Hepatic stellate cell (primary cell): Measurements from ENCODE around the gene HDGFL3.

Experiments used
- DNase-seq: peaks from one replicate; pipeline ENCODE4 v3.0.0; 2011; ENCODE audit warnings: low spot score

The HDGFL3 gene

GRCh38 chr15:83123529-83123928, 84.1 kb downstream of the HDGFL3 start:
- no peak for DNase-seq

- no peak for DNase-seq
Measured at GRCh38 chr15:83119968-83120581, 87.5 kb downstream of the HDGFL3 start.

DNA sequence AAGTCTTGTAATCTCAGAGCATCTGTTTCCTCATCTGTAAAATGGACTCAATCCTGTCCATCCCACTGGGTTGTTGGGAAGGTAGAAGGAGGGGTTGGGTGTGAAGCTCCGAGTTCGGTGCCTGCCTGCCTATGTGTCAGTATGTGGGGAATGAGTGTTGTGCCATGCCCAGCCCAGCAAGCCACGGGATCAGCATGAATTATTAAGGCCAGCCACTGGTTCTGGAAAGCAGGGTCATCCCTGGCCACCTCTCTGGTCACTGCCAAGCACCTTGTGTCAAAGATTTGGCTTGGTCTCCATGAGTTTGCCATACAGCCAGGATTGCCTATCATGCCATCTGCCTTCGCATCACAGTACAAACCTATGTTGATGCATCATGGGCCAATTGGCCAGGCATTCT, 88.7 kb downstream of the HDGFL3 start:
- no peak for DNase-seq

DNA sequence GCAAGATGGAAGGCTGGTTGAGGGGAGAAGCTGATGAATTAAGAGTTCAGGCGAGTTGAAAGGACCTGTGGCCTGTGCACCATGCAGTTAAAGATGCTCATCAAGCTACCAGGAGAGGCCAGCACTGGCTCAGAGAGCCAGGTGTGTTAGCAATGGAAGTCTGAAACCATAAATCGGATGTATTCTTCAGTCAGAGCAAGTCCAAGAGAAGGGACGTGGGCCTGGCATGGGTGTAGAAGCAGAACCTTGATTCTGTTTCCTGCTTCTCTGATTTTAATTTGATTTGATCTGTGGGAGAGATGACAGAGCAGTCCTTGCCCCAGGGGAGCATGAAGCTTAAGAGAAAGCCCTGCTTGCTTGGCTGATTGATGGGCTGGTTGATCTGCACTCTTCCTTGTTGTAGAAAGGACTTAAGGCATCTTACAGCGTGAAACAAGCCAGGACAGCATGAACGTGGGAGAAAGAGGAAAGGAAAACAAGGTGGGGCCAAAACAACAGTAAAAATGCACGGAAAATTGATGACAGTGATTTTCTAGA, 89.3 kb downstream of the HDGFL3 start:
- DNase-seq = no peak

DNA sequence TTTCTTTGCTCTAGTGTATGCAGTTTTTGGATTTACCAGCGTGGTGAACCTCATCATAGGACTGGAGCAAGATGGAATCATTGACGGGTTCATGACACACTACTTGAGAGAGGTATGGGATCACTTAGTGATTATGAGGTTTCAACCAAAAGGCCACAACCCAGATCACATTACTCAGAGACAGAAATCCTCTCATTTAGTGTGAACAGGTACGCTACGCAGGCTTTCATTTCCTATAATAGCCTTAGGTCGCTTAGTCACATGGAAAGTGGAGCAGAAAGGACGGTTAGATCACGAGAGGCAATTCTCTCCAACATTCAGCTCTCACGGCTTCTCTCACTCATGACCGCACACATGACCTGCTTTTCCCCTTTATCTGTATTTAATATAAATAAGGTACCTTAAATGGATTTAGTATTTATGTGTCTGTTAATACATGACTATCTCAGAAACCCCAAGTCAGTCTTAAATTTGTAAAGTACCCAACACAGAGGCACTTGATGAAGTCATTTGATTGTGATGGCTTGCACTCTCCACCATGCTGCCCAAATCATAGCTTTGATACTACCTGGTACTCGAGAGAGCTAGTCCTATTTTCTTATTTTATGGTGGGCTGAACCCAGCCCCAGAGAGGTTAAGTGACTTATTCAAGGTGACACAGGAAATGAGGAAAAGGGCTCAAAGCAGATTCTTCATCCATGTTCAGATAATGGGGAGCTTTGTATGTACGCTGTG, 91.6 kb downstream of the HDGFL3 start:
- DNase-seq = no peak

DNA sequence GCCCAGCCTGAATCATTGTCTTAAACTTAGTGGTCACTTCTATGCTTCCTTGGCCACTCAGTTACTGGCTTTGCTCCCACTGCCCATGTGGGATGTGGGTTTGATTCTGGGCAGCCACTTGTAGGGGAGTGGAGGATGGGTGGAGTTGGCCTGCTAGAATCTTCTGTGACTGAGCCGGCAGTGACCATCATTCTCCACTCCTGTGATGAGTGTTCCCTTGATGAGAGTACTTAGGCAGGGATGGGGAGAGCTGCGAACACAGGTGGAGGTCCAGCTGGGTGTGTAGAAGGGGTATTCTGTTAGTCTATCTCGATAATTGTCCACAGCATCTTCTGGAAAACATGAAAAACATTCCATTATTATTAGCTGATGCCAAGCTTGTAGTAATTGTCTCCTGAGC, 92.2 kb downstream of the HDGFL3 start:
- DNase-seq = no peak

DNA sequence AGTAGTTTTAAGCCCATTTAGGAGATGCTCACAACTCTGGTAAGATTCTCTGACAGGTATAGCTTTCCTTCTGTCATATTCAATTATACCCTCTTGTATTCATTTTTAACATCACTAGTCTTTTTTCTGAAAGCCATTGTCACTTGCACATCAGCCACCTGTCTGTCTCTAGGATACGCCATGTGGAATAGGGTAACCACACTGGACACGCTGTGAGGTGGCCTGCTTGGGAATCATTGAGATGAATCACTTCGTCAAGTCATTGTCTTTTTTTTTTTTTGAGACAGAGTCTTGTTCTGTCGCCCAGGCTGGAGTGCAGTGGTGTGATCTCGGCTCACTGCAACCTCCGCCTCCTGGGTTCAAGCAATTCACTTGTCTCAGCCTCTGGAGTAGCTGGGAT, 92.8 kb downstream of the HDGFL3 start:
- no peak for DNase-seq

DNA sequence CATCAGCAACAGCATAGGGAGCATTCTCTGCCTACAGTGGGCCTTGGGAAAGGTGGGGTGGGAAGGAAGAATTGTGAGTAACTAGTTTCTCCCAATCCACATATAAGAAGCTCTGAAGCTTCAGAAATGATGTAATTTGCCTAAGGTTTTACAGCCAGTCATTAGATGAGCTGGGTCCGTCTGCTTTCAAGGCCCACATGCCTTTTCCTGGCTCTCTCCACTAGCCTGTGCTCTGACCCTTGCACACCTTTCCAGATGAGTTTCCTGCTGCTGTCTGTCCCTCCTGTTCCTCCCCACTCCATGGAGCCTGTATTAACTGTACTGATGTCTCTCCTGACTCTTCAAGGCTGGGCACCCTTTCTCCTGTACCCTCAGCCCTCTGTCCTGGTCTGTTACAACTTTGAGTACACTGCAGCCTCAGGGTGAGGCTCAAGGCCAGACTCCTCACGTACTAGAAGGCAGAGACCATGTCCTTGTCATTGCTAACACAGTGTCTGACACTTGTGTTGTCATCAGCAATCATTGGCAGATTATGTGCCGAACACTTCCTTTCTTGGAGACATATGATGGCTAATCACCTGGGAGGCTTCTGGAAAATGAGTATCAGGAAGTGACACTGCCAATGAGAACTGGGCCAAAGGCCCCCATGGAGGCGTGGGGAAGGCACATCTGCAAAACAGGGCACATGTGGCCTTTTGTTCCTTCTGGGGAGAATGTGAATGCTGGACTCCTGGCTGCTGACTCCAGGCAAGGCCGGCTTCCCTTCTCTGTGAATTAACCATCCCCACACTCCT, 93.5 kb downstream of the HDGFL3 start:
- no peak for DNase-seq

- no peak for DNase-seq
Measured at GRCh38 chr15:83112956-83113299, 94.7 kb downstream of the HDGFL3 start.

DNA sequence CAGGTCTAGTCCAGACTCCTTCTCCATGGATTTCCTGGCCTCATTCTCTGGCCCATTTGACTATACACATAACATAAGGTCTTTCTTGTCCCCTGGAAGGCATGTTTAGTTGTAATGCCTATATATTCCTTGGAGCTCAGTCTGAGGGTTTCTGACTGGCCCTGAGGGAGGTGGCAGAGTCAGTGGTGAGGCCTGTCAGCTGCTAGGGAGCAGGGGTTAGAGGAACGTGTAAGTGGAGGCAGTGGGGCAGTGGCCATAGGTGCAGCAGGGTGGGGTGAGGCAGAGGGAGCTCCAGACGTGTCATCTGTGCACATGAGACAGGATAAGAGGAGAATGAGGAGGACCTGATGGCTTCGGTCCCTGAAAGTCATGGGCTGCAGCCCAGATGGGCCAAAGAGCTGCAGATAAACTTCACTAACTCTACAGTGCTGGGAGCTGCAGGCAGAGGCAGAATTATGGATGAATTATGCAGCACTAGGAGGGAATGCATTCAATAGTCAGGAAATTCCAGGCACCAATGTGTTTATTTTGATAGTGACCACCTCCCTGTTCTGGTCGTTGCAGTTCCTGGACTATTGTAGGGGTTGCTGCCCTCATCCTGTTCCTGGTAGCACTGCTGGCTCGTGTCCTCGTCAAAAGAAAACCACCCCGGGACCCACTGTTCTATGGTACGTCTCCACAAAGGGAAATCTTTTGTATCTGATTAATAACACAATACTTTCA, 95.2 kb downstream of the HDGFL3 start:
- DNase-seq = peak; percentile 96

DNA sequence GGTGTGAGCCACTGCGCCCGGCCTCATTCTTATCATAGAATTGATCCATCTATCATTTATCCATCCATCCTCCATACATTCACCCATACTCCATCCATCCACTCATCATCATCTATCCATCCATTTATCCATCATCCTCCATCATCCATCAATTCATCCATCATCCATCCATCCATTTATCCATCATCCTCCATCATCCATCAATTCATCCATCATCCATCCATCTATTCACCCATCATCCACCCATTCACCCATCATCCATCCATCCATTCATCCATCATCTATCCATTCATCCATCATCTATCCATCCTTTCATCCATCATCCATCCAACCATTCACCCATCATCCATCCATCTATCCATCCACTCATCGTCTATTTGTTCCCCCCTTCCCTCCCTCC, 96.5 kb downstream of the HDGFL3 start:
- no peak for DNase-seq

DNA sequence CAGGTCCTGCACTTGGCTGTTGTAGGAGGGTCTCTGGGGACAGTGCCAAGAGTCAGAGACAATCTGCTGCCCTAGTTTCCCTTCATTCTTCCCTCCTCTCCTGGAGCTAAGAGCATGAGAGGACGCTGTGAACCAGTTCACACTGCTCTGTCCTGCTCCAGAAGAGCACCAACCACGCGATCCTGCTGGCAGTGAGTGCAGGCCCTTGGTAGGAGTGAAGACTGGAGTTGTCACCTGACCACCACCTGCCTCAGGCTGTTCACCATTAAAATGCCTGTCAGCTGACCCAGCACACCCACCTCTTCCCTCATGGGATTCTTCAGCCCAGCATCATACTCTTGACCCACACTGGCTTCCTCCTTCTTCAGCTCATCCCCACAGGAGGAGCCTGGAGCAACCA, 97.2 kb downstream of the HDGFL3 start:
- no peak for DNase-seq

- no peak for DNase-seq
Measured at GRCh38 chr15:83109532-83109931, 98.1 kb downstream of the HDGFL3 start.

DNA sequence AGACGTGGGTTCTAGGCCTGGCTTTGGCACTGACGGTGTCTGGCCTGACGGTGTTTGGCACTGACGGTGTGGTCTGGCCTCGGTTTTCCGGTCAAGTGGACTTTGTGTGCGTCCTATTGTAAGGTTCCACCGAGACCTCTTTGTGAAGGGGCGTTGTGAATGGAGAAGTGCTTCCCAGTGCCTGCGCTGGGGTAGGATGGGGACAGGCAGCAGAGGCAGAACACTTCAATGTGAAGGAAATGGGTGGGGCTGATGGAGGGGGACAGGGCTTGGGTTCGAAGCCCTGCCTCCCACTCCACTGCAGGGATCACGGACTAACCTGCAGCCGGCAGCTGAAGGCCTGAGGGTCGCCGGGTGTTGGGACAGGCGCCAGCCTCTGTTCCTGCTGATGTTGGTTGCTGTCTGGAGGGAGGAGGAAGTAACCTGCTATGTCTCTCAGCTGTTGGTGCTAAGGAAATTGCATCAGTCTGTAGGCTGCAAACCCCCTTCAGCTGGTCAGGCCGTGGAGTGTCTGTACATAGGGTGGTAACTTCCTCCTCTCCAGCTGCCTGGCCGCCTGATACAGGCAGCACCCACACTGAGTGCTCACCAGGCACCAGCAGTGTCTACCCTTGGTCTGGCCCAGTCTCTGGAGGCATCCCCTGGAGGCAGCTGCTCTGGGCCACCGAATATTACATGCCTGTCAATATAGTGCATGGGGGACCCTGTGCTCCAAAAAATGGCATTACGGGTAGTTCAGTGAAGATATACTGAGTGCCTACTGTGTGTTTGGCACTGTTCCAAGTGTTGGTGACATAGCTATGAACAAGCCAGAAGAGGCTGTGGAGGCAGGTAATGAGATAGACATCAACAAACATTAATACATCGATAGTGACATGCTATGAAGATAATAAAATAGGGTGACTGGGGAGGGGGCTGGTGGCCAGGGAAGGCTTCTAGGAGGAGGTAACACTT, 99.1 kb downstream of the HDGFL3 start:
- peak; percentile 49 for DNase-seq

DNA sequence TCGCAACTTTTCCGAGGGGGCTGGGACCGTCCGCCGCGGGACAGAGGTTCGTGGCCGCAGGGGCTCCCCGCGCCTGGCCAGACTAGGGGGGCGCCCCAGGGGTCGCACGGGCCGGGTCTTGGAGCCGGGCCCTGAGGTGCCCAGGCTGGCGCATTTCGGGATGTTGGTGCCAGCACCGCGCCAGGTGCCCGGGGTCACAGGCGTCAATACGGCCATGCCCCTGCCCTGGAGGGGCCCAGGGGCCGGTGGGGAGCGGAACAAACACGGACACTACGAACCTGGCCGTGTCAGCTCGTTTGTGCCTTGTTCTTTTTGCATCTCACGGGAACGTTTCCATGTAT, 99.8 kb downstream of the HDGFL3 start:
- no peak for DNase-seq

- DNase-seq = peak; percentile 18
Measured at GRCh38 chr15:83106994-83107840, 100.4 kb downstream of the HDGFL3 start, which contains the start of gene TM6SF1. TM6SF1 (plus strand) TSS chr15:83107645; CDS start chr15:83107681, 36 bp downstream.

GRCh38 chr15:83105440-83105839, 102.2 kb downstream of the HDGFL3 start:
- no peak for DNase-seq

- no peak for DNase-seq
Measured at GRCh38 chr15:83104141-83104540, 103.5 kb downstream of the HDGFL3 start.

DNA sequence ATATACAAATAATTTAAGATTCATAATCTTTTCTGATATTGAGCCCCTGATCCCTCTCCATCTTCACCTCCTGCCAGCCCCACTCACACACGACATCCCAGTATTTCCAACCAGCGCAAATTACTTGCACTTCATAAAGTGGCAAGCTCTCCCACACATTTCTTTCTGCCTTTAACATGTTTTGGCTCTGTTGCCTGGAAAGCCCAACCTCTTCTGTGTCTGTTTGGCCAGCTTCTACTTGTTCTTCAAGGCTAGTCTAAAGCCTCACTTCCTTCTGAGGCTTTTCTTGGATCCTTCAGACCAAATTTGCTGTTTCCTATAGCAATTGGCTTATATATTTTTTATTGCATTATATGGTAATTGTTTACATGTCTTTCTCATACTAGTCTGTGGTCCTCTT, 105.3 kb downstream of the HDGFL3 start:
- DNase-seq = no peak

GRCh38 chr15:83100097-83100646, 107.5 kb downstream of the HDGFL3 start:
- no peak for DNase-seq
